PC-3 (cell line): Measurements from ENCODE around the gene CS. TPM values are rescaled to one million over a fixed set of nuclear protein-coding genes. Genes with fewer than 3 reads are reported as not detected.

ENCODE experiments used
- ATAC-seq: fragments of 200-7000 bp; cut with Tn5 transposase; 2 replicates; pipeline ENCODE4 v1.9.1; 2020; ENCODE audit warnings: mild to moderate bottlenecking, moderate library complexity
- BruUV-seq: library from RNA; stranded (reverse); fragments of 400-500 nt; replicated peaks from 2 replicates; lab custom pipeline; 2021; lab: Mats Ljungman, UMichigan
- CTCF ChIA-PET: fragments of 300-600 bp; sonication (Branson Sonifier 250); formaldehyde crosslinking; loops from one replicate; lab custom pipeline; 2022; ENCODE audit warnings: antibody characterized with exemption; lab: Charles Lee
- POLR2A ChIA-PET: fragments of 300-600 bp; sonication (Branson Sonifier 250); formaldehyde crosslinking; loops from one replicate; lab custom pipeline; 2022; ENCODE audit warnings: antibody characterized with exemption; ENCODE audit not compliant: unreplicated experiment; lab: Charles Lee
- DNase-seq: peaks from one replicate; pipeline ENCODE4 v3.0.0-alpha.2; 2015
- H2AFZ ChIP-seq: fragments of 300-600 bp; sonication (generic); 2 replicates; pipeline ENCODE4 v1.6.0; 2016; ENCODE audit warnings: antibody characterized with exemption, low read length
- H3F3A ChIP-seq: fragments of 300-600 bp; sonication (generic); one replicate; pipeline ENCODE4 v1.6.0; 2017; ENCODE audit warnings: antibody characterized with exemption, low read length, control low read depth, mild to moderate bottlenecking; ENCODE audit not compliant: unreplicated experiment
- H3K27ac ChIP-seq: fragments of 300-600 bp; sonication (generic); 2 replicates; pipeline ENCODE4 v1.5.1; 2016; ENCODE audit warnings: mild to moderate bottlenecking, low read length
- H3K27me3 ChIP-seq: fragments of 300-600 bp; sonication (generic); 2 replicates; pipeline ENCODE4 v1.6.1; 2016; ENCODE audit warnings: low read length, mixed read lengths
- H3K36me3 ChIP-seq: fragments of 300-600 bp; sonication (generic); 2 replicates; pipeline ENCODE4 v1.6.1; 2016; ENCODE audit warnings: low read depth, mixed run types, low read length, mixed read lengths
- H3K4me1 ChIP-seq: fragments of 300-600 bp; sonication (generic); 2 replicates; pipeline ENCODE4 v1.5.1; 2016; ENCODE audit warnings: low read length; ENCODE audit not compliant: insufficient read depth
- H3K4me2 ChIP-seq: fragments of 300-600 bp; sonication (generic); 2 replicates; pipeline ENCODE4 v1.6.0; 2016; ENCODE audit warnings: low read length
- H3K4me3 ChIP-seq: fragments of 300-600 bp; sonication (generic); 2 replicates; pipeline ENCODE4 v1.5.1; 2016; ENCODE audit warnings: mild to moderate bottlenecking, low read length, mixed read lengths
- H3K79me2 ChIP-seq: fragments of 300-600 bp; sonication (generic); 2 replicates; pipeline ENCODE4 v1.6.1; 2017; ENCODE audit warnings: low read length, mixed read lengths
- H3K9ac ChIP-seq: fragments of 300-600 bp; sonication (generic); 2 replicates; pipeline ENCODE4 v1.6.0; 2016; ENCODE audit warnings: mild to moderate bottlenecking, low read length
- H3K9me2 ChIP-seq: fragments of 300-600 bp; sonication (generic); replicated peaks from 2 replicates; pipeline ENCODE4 v1.6.1; 2016; ENCODE audit warnings: mixed run types, low read length, mixed read lengths
- H3K9me3 ChIP-seq: fragments of 300-600 bp; sonication (generic); 2 replicates; pipeline ENCODE4 v1.6.1; 2016; ENCODE audit warnings: low read length, mixed read lengths
- H4K20me1 ChIP-seq: fragments of 300-600 bp; sonication (generic); 2 replicates; pipeline ENCODE4 v1.6.1; 2016; ENCODE audit warnings: low read length, mixed read lengths
- CTCF ChIP-seq: fragments of 300-600 bp; sonication (generic); conservative IDR thresholded peaks from 2 replicates; pipeline ENCODE4 v1.5.1; 2017; ENCODE audit warnings: antibody characterized with exemption, low read depth, mild to moderate bottlenecking, low read length
- EZH2 ChIP-seq: fragments of 300-600 bp; sonication (generic); IDR thresholded peaks from one replicate; pipeline ENCODE4 v1.6.1; 2017; ENCODE audit warnings: antibody characterized with exemption, mild to moderate bottlenecking, low read length; ENCODE audit not compliant: unreplicated experiment
- EZH2phosphoT487 ChIP-seq: fragments of 300-600 bp; sonication (generic); IDR thresholded peaks from 2 replicates; pipeline ENCODE4 v1.6.1; 2018; ENCODE audit warnings: mild to moderate bottlenecking, antibody characterized with exemption, low read length, borderline replicate concordance
- intact Hi-C: fragments of 100-400 bp; cut with micrococcal nuclease; formaldehyde crosslinking; loops from 2 replicates; pipeline ENCODE4 v1.9.0; 2023
- total RNA-seq: library from RNA; depleted of rRNA; stranded (reverse); fragments of >200 nt; gene quantifications from 2 replicates; pipeline ENCODE4 v1.2.3, GENCODE V29; 2014

The CS gene
- total RNA-seq, 1 experiment from 2014 or later = 182 TPM

GRCh38 chr12:56298828-56299227 is 1.3 kb downstream of the CS start:
- TF ChIP-seq EZH2 (no peak), EZH2phosphoT487 (no peak)
- CTCF ChIA-PET = no interaction called here
- Histone ChIP-seq H3K79me2 (peaks cover 62% of the 10 kb centered on the region), H3K4me3 (peak overlapping the region; percentile 96), H3K27ac (no peak overlapping the region), H3K36me3 (peaks cover 18% of the 10 kb centered on the region), H3K4me2 (peak overlapping the region; percentile 87), H2AFZ (no peak overlapping the region), H4K20me1 (peaks cover 23% of the 10 kb centered on the region; the same call in 1 of the 2 replicates), H3K9me3 (no peaks in the 10 kb centered on the region), H3F3A (no peaks in the 10 kb centered on the region), H3K9me2 (no peaks in the 10 kb centered on the region), H3K4me1 (peaks cover 39% of the 10 kb centered on the region), H3K9ac (peak overlapping the region; percentile 89), H3K27me3 (no peaks in the 10 kb centered on the region)
- POLR2A ChIA-PET = interaction anchor here (0.6 kb wide), 2 partner anchors 12 to 40 kb away, joined by 3 to 6 read pairs; no protein-coding TSS in a partner anchor
- intact Hi-C loops = no loop called here
- BruUV-seq = no TSS peak
- ATAC-seq (no peak), DNase-seq (no peak)

GRCh38 chr12:56297400-56297799 is 2.7 kb downstream of the CS start:
- Histone ChIP-seq H3K4me3 (peak overlapping the region; percentile 9; the same call in 1 of the 2 replicates), H3K79me2 (peaks cover 74% of the 10 kb centered on the region), H2AFZ (no peak overlapping the region), H3K9me3 (no peaks in the 10 kb centered on the region), H3K36me3 (peaks cover 18% of the 10 kb centered on the region), H3K9ac (no peak overlapping the region), H3K9me2 (no peaks in the 10 kb centered on the region), H4K20me1 (peaks cover 28% of the 10 kb centered on the region; the same call in 1 of the 2 replicates), H3K27me3 (no peaks in the 10 kb centered on the region), H3F3A (no peaks in the 10 kb centered on the region), H3K4me1 (peaks cover 44% of the 10 kb centered on the region), H3K27ac (no peak overlapping the region), H3K4me2 (peak overlapping the region; percentile 87)
- intact Hi-C loops = no loop called here
- DNase-seq (peak; percentile 30), ATAC-seq (no peak)
- TF ChIP-seq CTCF (no peak), EZH2 (no peak), EZH2phosphoT487 (no peak)
- ChIA-PET CTCF (no interaction called here), POLR2A (no interaction called here)
- no TSS peak for BruUV-seq

GRCh38 chr12:56296295-56296694 is 3.8 kb downstream of the CS start:
- no peak for DNase-seq
- Histone ChIP-seq H3K9ac (no peak overlapping the region), H3F3A (no peaks in the 10 kb centered on the region), H3K4me3 (no peak overlapping the region), H3K27ac (no peak overlapping the region), H3K4me1 (peaks cover 53% of the 10 kb centered on the region), H3K36me3 (peaks cover 18% of the 10 kb centered on the region), H3K27me3 (no peaks in the 10 kb centered on the region), H3K79me2 (peaks cover 79% of the 10 kb centered on the region), H3K9me3 (no peaks in the 10 kb centered on the region), H2AFZ (no peak overlapping the region), H3K9me2 (no peaks in the 10 kb centered on the region), H4K20me1 (peaks cover 28% of the 10 kb centered on the region; the same call in 1 of the 2 replicates), H3K4me2 (peak overlapping the region; percentile 87)
- no peak for ATAC-seq
- intact Hi-C loops = no loop called here
- BruUV-seq = no TSS peak
- ChIA-PET POLR2A (no interaction called here), CTCF (no interaction called here)
- TF ChIP-seq EZH2 (no peak), CTCF (no peak), EZH2phosphoT487 (no peak)
